BJ (cell line): Measurements from ENCODE around the gene SLC27A5. TPM values are rescaled to one million over a fixed set of nuclear protein-coding genes. Genes with fewer than 3 reads are reported as not detected.

Source experiments
- CTCF ChIA-PET: fragments of 350-600 bp; formaldehyde crosslinking; extraction: SDS; loops from one replicate; lab custom pipeline; 2021; ENCODE audit warnings: antibody characterized with exemption, inconsistent platforms; lab: Yijun Ruan, JAX
- POLR2A ChIA-PET: fragments of 300-600 bp; sonication (Branson Sonifier 250); formaldehyde crosslinking; extraction: SDS; loops from one replicate; lab custom pipeline; 2021; ENCODE audit warnings: antibody characterized with exemption; lab: Charles Lee
- DNase-seq: peaks from one replicate; pipeline ENCODE4 v3.0.0-alpha.2; 2011; ENCODE audit warnings: low read depth
- H3K27me3 ChIP-seq: 2 replicates; pipeline ENCODE4 v1.6.0; 2011; ENCODE audit warnings: low read length; ENCODE audit not compliant: control insufficient read depth, insufficient read depth
- H3K36me3 ChIP-seq: 2 replicates; pipeline ENCODE4 v1.5.1; 2011; ENCODE audit warnings: low read length; ENCODE audit not compliant: control insufficient read depth, insufficient read depth
- H3K4me3 ChIP-seq: 2 replicates; pipeline ENCODE4 v1.5.1; 2011; ENCODE audit warnings: low read depth, mild to moderate bottlenecking, control low read depth, low read length
- polyA plus RNA-seq: library from polyadenylated mRNA; depleted of rRNA; stranded (reverse); fragments of >200 nt; gene quantifications from 2 replicates; pipeline ENCODE4 v1.2.3, GENCODE V29; 2011
- TF ChIP-seq, protein P1 (sequence below): IDR thresholded peaks from 2 replicates; pipeline ENCODE4 v1.5.1; 2011; ENCODE audit warnings: low read depth, mild to moderate bottlenecking, control low read depth, inconsistent platforms, low read length, moderate library complexity; ENCODE audit not compliant: insufficient read depth

The SLC27A5 gene
- polyA plus RNA-seq, 1 experiment: 13.1 TPM

DNA sequence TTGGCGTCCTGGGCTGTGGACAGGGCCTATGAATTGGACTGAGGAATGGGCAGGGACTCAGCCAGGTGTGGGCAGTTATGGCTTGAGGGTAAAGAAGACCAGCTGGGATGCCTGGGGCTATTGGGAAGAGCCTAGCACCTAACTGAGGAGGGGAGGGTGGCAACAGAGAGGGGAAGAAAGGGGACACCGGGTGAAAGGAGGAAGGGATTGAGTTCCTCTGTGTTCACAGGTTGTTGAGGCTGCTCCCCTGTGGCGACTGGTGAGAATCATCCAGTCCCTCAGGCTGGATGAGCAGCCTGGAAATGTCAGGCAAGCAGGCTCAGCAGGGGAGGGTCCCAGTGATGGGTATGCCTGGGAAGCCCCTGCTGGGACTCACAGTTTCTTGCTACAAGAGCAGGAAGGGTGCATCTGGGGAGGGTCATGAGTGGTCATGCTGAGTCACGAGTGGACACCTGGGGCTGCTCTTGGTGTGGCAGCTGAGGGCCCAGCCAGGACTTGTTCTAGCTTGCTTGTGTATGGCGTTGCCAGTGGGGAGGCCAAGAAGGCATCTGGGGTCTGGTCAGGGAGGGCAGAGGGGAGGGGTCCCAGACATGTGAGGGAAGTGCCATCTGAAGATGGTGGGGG, 43.5 kb downstream of the SLC27A5 start:
- Histone ChIP-seq H3K27me3 (no peaks in the 10 kb centered on the region), H3K4me3 (peak overlapping the region; percentile 1; the same call in 1 of the 2 replicates), H3K36me3 (peaks cover 14% of the 10 kb centered on the region)
- DNase-seq: no peak
- ChIA-PET POLR2A (no interaction called here), CTCF (no interaction called here)
- TF ChIP-seq, protein P1, sequence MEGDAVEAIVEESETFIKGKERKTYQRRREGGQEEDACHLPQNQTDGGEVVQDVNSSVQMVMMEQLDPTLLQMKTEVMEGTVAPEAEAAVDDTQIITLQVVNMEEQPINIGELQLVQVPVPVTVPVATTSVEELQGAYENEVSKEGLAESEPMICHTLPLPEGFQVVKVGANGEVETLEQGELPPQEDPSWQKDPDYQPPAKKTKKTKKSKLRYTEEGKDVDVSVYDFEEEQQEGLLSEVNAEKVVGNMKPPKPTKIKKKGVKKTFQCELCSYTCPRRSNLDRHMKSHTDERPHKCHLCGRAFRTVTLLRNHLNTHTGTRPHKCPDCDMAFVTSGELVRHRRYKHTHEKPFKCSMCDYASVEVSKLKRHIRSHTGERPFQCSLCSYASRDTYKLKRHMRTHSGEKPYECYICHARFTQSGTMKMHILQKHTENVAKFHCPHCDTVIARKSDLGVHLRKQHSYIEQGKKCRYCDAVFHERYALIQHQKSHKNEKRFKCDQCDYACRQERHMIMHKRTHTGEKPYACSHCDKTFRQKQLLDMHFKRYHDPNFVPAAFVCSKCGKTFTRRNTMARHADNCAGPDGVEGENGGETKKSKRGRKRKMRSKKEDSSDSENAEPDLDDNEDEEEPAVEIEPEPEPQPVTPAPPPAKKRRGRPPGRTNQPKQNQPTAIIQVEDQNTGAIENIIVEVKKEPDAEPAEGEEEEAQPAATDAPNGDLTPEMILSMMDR: no peak

DNA sequence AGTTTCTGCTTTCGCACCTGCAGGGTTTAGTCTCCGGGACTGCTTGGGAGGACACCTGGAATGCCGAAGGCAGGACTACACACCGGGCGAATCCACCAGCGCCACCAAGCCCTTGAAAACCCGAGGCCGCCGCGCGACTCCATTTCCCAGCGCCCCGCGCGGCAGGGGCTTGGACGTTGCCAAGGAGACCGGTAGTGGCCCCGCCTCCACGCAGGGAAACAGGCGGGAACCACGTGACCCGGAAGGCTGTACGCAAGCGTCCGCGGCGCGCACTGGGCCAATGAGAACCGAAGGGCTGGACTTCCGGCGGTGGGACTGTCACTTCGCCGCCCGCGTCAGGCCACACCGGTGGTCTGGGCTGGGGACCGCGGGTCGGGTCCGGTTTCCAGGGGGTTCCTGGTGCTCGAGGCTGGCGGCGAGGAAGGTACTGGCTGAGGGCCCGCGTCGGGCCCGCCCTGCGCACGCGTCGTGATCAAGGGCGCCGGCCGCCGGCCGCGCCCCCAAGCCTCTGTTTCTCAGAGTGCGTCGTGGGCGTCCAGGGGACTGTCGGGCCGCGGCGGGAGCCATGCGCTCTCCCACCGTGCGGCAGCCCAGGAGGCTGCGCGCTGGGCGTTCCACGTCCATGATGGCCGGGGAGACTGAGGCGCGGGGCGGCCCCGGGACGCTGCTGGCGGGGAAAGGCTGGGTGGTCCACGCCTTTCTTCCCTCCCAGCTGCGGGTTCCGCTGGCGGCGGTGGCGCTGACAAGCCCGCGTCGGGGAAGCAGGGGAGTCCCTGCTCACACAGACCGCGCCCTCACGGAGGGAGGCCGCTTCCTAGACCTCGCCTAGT, 44.8 kb downstream of the SLC27A5 start, which contains the start of gene ZNF324:
Gene ZNF324, plus strand, starts transcription at position 321 of the 830 bp plus-strand sequence. CDS start 2,106 bp downstream, outside the sequence.
- POLR2A ChIA-PET: no interaction called here
- CTCF ChIA-PET: interaction anchor here (0.6 kb wide), 1 partner anchor 134 kb away, joined by 3 read pairs; no protein-coding TSS in a partner anchor

DNA sequence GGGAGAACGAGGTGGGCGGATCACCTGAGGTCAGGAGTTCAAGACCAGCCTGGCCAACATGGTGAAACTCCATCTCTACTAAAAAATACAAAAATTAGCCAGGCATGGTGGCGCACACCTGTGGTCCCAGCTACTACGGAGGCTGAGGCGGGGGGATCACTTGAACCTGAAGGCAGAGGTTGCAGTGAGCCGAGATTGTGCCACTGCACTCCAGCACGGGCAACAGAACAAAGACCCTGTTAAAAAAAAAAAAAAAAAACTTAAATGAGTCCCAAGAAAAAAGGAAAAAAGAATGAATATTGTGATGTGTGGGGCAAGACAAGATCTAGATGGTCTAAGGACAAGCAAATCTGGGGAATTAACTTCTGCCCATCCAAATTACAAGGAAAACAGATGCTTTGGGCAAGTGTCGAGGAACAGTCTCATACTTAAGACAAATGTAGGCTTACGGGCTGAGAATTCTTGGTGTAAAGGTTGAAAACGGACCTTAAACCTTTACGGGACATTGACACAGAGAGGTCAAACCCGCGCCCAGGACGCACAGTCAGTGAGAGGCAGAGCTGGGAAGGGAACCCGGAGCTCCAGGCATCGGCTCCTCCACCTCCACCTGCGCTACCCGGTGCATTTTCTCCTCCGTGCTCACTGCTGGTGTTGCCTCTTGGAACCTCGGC, 45.6 kb downstream of the SLC27A5 start:
- Histone ChIP-seq H3K36me3 (peaks cover 5% of the 10 kb centered on the region), H3K27me3 (no peaks in the 10 kb centered on the region), H3K4me3 (peak overlapping the region; percentile 73)
- ChIA-PET CTCF (no interaction called here), POLR2A (no interaction called here)
- no peak for DNase-seq
- TF ChIP-seq, protein P1: no peak

More for the DNA sequence above, 44.8 kb downstream of the SLC27A5 start, which contains the start of gene ZNF324:
- Histone ChIP-seq H3K27me3 (no peaks in the 10 kb centered on the region), H3K4me3 (peak within 1 kb of the TSS; percentile 73), H3K36me3 (peaks cover 8% of the 10 kb centered on the region)
- TF ChIP-seq, protein P1: no peak
- DNase-seq: peak; percentile 62

DNA sequence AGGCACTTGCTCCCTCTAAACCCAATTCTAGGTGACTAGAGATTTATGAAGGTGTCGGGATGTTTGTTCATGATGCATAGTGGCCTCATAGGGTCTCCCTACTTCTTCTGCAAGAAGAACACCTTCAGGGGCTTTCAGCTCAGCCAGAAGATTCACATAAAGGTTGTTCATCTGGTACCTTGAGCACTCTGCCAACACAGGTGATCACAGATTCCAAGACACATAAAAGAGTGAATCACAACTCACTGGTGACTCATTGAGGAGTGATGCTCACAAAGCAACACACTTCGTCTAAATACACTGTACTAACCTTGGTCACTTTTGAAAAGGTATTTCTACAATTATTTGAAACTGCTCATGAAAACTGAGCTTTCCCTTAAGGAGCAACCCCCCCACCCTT, 51.8 kb downstream of the SLC27A5 start:
- TF ChIP-seq, protein P1: no peak
- POLR2A ChIA-PET: no interaction called here
- Histone ChIP-seq H3K27me3 (no peaks in the 10 kb centered on the region), H3K4me3 (no peak overlapping the region), H3K36me3 (peaks cover 10% of the 10 kb centered on the region)
- CTCF ChIA-PET: interaction anchor here (1.1 kb wide), 1 partner anchor 60 kb away, joined by 4 read pairs; the partner anchor contains the start of gene ZBTB45
- no peak for DNase-seq

DNA sequence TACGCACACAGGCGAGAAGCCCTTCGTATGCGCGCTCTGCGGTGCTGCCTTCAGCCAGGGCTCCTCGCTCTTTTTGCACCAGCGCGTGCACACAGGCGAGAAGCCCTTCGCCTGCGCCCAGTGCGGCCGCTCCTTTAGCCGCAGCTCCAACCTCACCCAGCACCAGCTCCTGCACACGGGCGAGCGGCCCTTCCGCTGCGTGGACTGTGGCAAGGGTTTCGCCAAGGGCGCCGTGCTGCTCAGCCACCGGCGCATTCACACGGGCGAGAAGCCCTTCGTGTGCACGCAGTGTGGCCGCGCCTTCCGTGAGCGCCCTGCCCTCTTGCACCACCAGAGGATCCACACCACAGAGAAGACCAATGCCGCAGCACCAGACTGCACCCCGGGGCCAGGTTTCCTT, 55.7 kb downstream of the SLC27A5 start:
- TF ChIP-seq, protein P1: no peak
- Histone ChIP-seq H3K27me3 (no peaks in the 10 kb centered on the region), H3K36me3 (peaks cover 14% of the 10 kb centered on the region), H3K4me3 (no peak overlapping the region)
- CTCF ChIA-PET: no interaction called here
- no peak for DNase-seq
- POLR2A ChIA-PET: no interaction called here
